ENCODE results near the gene CHCHD3.
"Not testable (repeated sequence)": the region's sequence is repeated elsewhere in the genome, so short reads cannot be mapped to it uniquely, and the experiment has no call there.

The CHCHD3 gene

GRCh38 chr7:132953468-132953867, 128.4 kb downstream of the CHCHD3 start:
- no peak for DNase-seq (ENCODE audit: low read depth)

DNA sequence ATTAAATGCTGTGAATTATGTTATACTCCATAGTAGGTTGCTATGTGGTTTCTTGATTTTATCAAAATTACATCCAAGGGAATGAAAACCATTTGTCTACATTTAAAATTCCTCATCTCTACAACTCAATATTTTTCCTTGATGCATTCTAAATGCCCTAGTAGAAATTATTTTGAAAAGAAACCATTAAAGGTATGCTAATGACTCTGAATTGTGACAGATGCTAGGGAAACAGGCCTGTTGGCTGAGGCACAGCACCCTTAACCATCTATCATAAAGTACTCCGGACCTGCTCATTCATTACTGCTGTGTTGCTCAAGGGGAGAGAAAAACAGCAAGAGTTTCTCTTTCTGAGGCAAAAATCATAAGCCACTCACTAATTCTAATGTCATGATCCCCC, 131.2 kb downstream of the CHCHD3 start:
- no peak for DNase-seq (ENCODE audit: low read depth)

GRCh38 chr7:132947011-132947410, 134.9 kb downstream of the CHCHD3 start:
- no peak for DNase-seq (ENCODE audit: low read depth)

- DNase-seq (ENCODE audit: low read depth) = no peak
Observed at GRCh38 chr7:132944774-132945173, 137.1 kb downstream of the CHCHD3 start.

GRCh38 chr7:132943645-132944044, 138.2 kb downstream of the CHCHD3 start:
- DNase-seq (ENCODE audit: low read depth) = no peak

DNA sequence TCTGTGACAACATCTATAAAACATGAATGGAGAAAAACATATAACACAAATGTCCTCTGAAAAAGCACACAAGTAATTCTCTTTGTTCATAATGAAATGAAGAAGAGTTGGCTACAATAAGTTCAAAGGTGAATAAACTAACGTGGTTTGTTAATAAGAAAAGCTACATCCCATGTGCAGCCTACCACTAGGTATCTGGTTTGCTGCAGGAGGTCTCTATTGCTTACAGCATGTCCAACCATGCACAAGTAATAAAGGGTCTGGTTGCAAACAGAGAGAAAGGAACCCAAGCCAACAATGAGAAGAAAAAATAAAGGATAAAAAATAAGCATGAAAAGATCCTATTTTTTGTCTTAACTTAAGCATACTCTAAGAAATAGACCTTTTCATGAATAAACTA, 139.2 kb downstream of the CHCHD3 start:
- no peak for DNase-seq (ENCODE audit: low read depth)

DNA sequence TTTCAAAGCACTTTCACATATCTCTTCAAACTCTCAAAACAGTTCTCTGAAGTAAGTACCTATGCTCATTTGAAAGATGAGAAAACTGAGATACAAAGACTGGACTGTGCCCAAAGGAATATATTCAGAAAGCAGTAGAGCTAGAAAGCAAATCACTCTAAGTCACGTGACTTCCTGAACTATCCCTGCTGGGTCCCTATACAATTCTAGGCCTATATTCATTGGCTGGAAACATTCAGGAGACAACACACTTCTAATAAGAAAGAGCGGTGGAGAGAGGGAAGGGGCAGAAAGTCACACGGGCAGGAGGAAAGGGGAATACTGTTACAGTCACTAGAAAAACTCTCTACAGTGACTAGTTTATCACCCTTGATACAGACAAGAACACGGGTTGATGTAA, 140.0 kb downstream of the CHCHD3 start:
- no peak for DNase-seq (ENCODE audit: low read depth)

GRCh38 chr7:132941428-132941827, 140.5 kb downstream of the CHCHD3 start:
- DNase-seq (ENCODE audit: low read depth) = no peak

DNA sequence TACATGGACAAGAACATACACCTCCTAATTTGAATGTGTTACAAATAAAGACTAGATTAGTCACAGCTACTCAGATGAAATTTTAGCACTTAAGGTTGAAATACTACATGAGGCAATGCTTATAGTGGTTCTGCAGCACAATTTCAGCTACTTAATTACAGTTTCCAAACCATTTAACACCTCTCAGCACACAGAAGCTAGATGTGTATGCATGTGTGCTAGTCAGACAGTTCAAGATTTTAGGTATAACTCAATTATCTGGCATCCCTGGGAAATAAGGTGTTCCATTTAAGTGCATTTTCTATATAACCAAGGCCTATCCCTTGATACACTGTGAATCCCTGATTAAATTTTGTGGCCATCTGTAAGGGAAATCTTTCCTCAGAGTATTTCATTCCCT, 141.8 kb downstream of the CHCHD3 start:
- DNase-seq (ENCODE audit: low read depth) = no peak

DNA sequence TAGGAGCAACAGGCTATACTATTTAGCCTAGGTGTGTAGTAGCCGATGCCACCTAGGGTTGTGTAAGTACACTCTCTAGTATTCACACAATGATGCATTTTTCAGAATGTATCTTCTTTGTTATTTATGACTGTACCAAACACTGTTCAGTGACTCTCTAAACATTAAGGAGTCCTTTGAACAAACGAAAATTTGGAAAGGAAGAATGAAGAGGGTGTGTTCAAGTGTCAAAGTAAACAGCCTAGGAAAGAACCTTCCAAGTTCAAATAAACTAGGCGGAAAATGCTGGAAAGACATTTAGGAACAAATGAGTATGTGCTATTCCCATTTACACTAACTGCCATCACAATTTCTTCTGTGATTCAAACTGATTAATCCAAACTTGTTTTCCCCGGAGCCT, 142.4 kb downstream of the CHCHD3 start:
- DNase-seq (ENCODE audit: low read depth) = no peak

DNA sequence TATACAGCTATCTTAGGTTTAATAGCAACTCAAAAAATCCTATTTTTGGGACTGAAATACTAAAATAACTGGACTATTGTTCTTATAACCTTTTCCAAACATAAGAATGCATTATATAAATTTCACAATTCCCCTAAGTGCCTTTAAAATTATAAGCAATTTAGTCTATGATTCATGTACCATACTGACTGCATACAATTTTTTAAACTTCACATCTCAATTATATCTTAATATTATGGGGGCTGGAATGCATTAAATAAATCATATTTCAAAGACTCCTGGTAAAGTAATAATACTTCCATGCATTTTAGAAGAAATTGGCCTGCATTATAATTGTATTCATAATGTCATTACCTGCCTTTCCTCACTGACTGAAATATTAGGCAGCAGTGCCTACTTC, 144.6 kb downstream of the CHCHD3 start:
- no peak for DNase-seq (ENCODE audit: low read depth)

DNA sequence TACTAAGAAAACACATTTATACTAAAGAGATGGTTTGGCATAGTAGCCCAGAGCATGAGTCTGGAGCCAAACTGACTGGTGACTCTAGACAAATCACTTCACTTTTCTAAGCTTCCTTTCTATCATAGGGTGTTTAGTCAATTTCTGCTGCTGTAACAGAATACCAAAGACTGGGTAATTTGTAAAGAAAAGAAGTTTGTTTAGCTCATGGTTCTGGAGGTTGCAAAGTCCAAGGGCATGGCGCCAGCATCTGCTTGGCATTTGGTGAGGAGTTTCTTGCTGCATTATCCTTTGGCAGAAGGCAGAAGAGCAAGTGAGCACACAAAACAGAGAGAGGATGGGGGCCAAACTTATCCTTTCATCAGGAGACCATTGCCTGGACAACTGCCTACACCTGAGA, 146.3 kb downstream of the CHCHD3 start:
- DNase-seq (ENCODE audit: low read depth) = no peak

GRCh38 chr7:132934017-132934416, 147.9 kb downstream of the CHCHD3 start:
- DNase-seq (ENCODE audit: low read depth) = no peak

- DNase-seq (ENCODE audit: low read depth) = no peak
Observed at GRCh38 chr7:132933072-132933458, 148.8 kb downstream of the CHCHD3 start.

DNA sequence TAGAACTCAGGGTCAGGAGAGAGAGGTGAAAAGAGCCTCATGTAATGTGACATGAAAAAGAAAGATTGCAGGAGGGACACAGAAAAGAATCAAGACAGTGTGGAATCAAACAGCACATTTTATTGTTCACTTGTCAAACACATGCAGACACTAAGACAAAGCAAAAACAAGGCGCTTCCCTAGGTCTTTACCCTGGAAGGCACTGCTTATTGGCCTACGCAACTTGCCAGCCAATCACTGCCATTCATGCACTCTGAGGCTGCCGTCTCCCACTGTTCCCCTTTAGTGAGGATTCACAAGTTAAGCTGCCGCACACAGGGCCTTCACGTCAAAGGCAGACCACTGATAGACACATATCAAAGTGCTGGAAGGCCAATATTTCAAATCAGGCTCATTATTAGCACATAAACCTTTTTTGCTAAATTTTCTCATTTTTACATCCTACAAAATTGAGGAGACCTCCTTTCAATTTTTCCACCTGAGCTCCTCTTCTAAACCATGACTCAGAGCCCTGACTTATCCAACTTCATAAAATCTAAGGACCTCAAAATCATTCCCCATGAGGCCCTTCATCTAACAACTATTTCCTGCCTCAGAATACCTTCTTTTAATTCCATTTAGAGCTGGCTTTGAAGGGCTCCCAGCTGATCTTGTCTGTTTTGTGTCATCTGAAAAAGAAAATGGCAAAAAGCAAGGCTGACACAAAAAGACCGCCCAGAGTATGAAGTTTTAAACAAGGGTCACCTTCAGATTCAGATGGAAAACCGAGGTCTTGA, 149.4 kb downstream of the CHCHD3 start:
- DNase-seq (ENCODE audit: low read depth) = no peak

DNA sequence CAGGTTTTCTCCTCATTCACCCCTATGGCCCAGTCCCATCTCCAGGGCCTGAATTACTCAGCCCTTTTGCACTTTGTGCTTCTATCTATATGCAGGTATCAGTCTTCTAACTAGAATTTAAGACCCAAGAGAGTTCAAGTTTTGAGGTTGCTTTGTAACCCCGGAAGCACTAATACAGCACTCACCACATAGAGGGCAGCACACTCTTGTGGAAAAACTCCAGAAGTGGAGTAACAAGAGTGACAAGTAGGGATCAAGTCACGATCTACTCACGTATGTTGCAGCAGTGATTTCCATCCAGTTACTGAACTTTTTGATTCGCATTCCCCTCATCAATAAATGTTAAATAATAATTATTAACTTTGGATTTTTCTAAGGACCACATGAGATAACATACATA, 151.0 kb downstream of the CHCHD3 start:
- no peak for DNase-seq (ENCODE audit: low read depth)

- not testable (repeated sequence) for DNase-seq (ENCODE audit: low read depth)
Observed at GRCh38 chr7:132929944-132930343, 151.9 kb downstream of the CHCHD3 start.

DNA sequence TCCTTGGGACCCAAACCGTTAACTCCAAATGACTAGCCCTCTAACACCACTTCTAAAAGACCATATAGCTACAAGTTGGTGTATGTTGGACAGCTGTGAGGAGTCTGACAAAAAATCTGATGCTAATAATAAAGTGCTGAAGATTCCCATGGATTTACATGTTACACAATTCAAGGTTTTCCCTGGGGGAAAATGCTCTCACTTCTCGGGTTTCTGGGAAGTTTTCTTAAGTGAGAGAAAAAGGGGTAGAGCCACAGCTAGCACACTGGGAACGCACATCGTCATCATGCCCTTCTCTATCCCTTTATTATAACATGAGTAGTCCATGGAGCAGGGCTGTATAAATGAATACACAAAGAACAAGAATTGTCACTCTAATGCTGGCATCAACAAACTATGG, 162.1 kb downstream of the CHCHD3 start:
- DNase-seq (ENCODE audit: low read depth) = no peak

DNA sequence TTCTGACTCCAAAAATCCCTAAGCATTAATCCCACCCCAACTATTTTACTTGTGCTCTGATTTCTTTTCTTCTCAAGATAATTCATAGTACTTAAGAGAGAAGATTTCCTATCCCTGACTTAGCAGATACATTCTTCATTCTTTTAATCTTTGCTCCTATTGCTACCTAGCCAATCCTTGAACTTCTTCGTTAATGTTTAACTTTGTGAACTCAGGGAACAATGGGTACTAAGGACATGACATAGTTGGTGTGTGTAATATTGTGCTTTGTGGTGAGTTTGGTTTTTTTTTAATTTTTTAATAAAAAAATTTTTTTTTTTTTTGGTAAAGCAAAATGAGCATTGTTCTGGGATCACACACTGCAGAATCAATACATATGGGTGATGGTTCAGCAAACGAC, 166.2 kb downstream of the CHCHD3 start:
- no peak for DNase-seq (ENCODE audit: low read depth)

GRCh38 chr7:132910657-132911056, 171.2 kb downstream of the CHCHD3 start:
- no peak for DNase-seq (ENCODE audit: low read depth)

DNA sequence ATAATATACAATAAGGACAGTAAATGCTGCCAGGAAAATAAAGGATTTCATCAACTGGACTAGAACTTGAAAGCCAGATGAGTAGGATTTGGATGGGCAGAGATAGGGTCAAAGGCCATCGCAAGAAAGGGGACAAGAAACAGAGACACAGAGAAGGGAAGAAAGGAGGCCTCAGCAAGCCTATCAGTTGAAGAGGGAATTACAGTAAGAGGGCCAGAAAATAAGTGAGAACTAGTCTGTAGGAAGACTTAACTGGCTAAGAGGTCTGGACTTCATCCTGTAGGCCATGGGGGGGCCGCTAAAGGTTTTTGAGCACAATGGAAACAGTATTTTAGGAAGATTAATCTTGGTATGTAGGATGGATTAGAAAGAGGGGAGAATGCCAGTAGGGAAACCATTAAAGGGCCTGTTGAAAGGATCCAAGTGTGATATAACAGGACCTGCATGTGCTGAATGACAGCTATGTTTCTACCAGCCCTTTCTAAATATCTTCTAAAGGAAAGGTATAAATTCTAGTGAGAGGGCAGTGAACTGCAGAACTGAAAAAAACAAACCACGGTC, 174.4 kb downstream of the CHCHD3 start:
- no peak for DNase-seq (ENCODE audit: low read depth)

GRCh38 chr7:132906193-132906835, 175.6 kb downstream of the CHCHD3 start:
- DNase-seq (ENCODE audit: low read depth) = no peak

GRCh38 chr7:132905136-132905535, 176.8 kb downstream of the CHCHD3 start:
- not testable (repeated sequence) for DNase-seq (ENCODE audit: low read depth)

- no peak for DNase-seq (ENCODE audit: low read depth)
Observed at GRCh38 chr7:132904209-132904608, 177.7 kb downstream of the CHCHD3 start.

All from activated gamma-delta T cell treated with anti-CD3 and anti-CD28 coated beads, Interleukin-2, amount 50 U/mL, for 16 hours (primary cell).